DMS53 (cell line): ENCODE results near the gene SUFU.
"Not testable (repeated sequence)": the region's sequence is repeated elsewhere in the genome, so short reads cannot be mapped to it uniquely, and the experiment has no call there.

Experiments
- DNase-seq: peaks from one replicate; lab custom pipeline; 2025; lab: John Stamatoyannopoulos, UW

The SUFU gene

GRCh38 chr10:102480396-102480795, 23.4 kb upstream of the SUFU start:
- no peak for DNase-seq

GRCh38 chr10:102484021-102484420, 19.8 kb upstream of the SUFU start:
- no peak for DNase-seq

DNA sequence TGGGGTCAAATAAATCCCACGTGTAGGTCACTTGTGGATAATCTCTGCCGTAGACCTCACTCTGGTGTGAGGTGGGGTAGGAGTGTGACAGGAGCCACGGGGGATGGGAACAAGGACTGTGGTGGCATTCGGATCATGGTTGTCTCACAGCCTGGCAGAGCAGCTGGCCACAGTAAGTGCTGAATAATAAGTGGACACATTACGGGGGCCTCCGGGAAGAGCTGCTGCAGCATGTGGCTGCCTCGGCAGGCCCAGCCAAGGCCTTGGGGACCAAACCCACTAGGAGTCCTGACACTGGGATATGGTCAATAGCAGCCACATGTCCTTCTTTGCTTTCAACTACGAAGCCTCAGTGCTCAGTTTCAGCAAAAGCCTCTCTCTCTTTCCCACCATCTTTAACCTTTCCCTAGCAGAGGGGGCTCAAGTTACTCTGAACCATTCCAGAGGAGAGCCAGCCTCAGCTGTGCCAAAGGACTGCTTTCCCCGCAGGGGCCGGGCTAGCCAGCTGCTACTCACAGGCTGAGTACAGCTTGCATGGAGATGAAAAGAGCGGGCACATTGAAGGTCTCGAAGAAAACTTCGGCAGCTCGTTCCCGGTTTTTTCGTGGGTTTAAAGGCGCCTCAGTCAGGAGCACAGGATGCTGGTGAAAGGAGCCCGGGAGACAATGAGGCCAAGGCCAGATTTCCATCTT, 18.5 kb upstream of the SUFU start:
- DNase-seq: no peak

GRCh38 chr10:102491136-102491535, 12.6 kb upstream of the SUFU start:
- DNase-seq: no peak

GRCh38 chr10:102492344-102492939, 11.3 kb upstream of the SUFU start:
- no peak for DNase-seq

DNA sequence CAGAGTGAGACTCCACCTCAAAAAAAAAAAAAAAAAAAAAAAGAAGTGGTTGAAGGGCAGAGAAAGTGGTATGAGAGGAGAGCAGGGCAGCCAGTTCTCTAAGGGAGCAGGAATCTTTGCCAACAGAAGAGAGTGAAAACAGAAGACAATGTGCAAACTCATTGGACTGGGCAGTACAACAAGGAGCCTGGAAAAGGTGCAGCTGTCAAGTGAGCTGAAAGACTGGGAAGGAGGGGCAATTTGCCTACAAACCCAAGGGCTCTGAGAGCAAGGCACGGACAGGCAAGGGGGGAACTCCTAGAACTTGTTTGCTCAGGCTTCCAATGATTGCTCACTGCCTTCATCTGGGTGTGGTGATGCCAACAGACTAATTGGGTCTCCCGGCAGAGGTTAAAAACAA, 10.8 kb upstream of the SUFU start:
- DNase-seq: no peak

DNA sequence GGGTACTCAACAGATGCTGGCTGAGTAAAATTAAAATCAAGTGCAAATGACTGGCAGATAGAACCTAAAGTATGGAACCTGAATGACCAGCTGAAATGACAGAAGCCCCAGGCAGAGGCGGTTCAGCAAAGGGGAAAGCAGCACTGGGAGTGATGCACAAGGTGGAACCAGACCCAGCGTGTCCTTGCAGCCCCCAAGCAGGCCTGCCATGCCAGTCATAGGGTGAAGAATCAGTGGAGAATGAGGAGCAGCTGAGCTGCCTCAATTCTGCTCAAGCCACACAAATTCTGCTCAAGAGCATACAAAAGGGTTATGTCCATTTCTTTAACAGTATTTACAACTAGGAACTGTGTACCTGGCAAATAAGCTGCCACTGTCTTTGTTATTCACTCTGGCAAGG, 10.0 kb upstream of the SUFU start:
- no peak for DNase-seq

DNA sequence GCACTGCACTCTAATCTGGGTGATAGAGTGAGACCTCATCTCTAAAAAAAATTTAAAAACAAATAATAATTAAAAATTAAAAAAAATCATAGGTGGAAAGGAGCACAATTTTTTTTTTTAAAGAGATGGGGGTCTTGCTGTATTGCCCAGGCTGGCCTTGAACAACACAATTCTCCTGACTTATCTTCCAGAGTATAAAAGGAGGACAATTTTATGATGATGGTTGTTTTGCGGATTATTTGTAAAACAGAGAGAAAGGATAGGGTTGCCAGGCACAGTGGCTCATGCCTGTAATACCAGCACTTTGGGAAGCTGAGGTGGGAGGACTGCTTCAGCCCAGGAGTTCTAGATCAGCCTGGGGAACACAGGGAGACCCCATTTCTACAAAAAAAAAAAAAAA, 6.2 kb upstream of the SUFU start:
- no peak for DNase-seq

GRCh38 chr10:102499356-102499755, 4.4 kb upstream of the SUFU start:
- DNase-seq: no peak

GRCh38 chr10:102500686-102501085, 3.1 kb upstream of the SUFU start:
- not testable (repeated sequence) for DNase-seq

DNA sequence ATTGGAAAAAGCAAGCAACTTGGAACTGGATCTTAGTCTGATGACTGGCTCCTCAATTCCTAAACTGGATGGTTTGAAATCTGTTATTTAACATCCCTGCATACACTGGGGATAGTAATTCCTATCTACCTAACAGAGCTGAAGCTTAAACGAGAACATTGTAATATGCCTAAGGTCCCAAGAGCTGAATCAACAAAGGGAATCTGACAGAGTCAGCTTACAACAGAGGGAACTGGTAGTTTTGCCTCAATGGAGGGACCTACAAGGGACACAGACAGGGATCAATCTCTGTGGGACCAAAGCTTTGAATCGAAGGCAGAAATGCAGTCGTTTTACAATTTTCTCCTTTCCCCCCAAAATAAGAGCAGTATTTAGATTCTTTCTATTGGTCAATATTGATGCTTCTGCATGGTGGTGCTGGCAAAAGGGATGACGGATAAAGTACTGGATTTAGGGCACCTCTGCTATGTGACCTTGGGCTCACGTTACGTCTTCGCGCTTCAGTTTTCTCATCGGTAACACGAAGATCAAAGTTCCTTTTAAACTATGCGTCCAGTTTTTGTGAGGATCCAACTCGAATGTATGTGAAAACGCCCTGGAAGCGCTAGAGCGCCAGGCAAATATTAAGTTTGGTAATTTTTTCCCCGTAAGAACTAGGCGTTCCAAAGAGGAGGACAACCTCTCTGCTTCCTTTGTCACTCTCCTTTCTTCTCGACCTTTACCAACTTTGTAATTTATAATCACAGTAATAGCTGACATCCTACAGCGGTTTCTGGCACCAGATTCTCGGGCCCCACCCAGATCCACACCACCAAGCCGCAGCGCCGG, 2.4 kb upstream of the SUFU start:
- DNase-seq: peak; percentile 31

- DNase-seq: peak; percentile 99
These were observed 1.8 kb upstream of the SUFU start for GRCh38 chr10:102502029-102502336.

- DNase-seq: peak; percentile 99
These were observed 1.2 kb upstream of the SUFU start, which contains the start of gene ACTR1A for GRCh38 chr10:102502337-102503151. Gene ACTR1A (minus strand): TSS chr10:102502712. CDS start chr10:102502647, 65 bp downstream.

DNA sequence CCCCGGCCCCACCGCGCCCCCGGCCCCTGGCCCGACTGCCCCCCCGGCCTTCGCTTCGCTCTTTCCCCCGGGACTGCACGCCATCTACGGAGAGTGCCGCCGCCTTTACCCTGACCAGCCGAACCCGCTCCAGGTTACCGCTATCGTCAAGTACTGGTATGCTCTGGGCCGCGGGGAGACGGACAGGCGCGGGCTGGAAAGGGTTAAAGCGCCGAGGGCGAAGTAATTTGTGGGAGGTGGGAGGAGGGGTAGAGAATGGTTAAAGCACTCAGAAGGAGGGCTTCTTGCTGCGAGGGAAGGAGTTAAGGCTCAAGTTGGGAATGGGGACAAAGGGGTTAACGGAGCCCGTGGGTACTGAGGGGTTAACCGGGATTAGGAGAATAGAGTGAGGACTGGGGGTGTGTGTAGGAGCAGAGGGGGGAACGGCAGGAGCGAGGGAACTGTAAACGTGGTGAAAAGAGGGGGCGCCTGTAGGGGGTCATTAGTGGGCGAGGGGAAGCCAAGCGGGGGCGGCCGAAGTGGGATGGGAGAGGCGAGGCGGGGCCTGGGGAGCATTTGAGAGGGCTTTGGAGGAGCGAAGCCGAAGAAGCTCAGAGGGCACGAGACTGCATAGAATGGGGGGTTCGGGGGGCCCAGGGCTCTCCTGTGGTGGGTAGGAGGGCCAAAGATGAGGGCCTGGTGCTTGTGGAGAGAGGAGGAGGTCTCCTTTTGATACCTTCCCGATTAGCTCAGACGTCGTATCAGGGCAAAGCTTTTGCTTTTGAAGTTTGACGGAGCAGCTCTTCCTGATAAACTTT, 605 bp downstream of the SUFU start:
- peak; percentile 52 for DNase-seq

DNA sequence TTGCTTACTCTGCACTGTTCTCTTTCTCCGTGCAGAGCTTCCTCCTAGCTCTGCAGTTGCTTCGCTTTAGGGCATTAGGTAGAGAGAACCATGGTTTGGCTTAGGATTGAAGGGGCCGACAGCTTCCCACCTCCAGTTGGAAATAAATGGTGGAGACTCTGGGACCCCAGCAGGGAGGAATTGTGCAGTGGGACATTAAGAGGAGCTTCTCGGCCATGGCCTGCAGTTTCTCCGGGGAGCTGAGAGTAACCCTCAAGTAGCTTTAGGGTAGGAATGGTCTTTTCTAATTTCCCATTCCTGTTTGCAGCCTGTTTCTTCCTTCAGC, 1.2 kb downstream of the SUFU start:
- DNase-seq: no peak

DNA sequence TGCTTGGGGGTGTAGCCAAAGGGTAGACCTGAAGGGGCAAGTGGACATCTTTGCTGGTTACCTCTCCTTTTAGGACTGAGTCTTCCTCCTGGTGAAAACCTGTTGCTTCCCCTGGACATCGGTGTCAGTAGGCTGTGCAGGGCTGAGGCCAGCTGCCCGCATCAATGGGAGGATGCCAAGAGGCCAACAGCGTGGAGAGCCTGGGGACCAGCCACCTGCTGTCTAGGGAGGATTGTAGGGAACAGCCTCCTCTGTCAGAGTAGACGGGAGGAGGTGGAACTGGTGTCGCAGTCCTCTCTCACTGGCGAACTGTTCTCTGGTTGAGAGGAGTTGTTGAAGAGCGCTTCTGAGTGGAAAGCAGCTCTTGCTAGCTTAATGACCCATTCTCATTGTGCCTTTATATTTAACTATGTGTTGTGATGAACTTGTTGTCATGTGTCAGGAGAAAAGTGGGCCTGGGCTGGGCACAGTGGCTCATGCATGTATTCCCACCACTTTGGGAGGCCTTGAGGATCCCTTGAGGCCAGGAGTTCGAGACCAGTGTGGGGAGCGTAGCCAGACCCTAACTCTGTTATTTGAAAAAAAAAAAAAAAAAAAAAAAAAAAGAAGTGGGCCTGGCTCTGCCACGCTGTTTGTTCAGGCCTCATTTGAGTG, 1.8 kb downstream of the SUFU start:
- peak; percentile 62 for DNase-seq

- peak; percentile 21 for DNase-seq
These were observed 3.7 kb downstream of the SUFU start for GRCh38 chr10:102507521-102507920.

- no peak for DNase-seq
These were observed 4.7 kb downstream of the SUFU start for GRCh38 chr10:102508506-102508905.

GRCh38 chr10:102509387-102509786, 5.6 kb downstream of the SUFU start:
- no peak for DNase-seq

- DNase-seq: no peak
These were observed 8.0 kb downstream of the SUFU start for GRCh38 chr10:102511583-102512274.
